GM18873 (cell line): ENCODE data around the gene ZNF17.
"Not testable (repeated sequence)": the region's sequence is repeated elsewhere in the genome, so short reads cannot be mapped to it uniquely, and the experiment has no call there.

Experiments
- ATAC-seq: cut with Tn5 transposase; IDR thresholded peaks from one replicate; pipeline ENCODE4 v1.9.1; 2021; ENCODE audit warnings: mild to moderate bottlenecking, moderate library complexity, moderate number of reproducible peaks; ENCODE audit not compliant: unreplicated experiment, low FRiP score

ZNF17 gene

GRCh38 chr19:57410877-57411671 is at the start of gene ZNF17:
Gene ZNF17, plus strand, starts transcription at chr19:57411161. Its CDS starts 2,455 bp downstream, at chr19:57413616.
- peak; percentile 92 for ATAC-seq

- no peak for ATAC-seq
Observed at GRCh38 chr19:57362419-57362818, 48.5 kb upstream of the ZNF17 start.

- ATAC-seq, result peak; percentile 87
Observed at GRCh38 chr19:57362997-57363687, 47.8 kb upstream of the ZNF17 start, which contains the start of the genes TRAPPC2B and ZNF547. Gene TRAPPC2B, plus strand, starts transcription at chr19:57363551. Its CDS starts 1,283 bp downstream, at chr19:57364834. Gene ZNF547, plus strand, starts transcription at chr19:57363551. Its CDS starts 5,005 bp downstream, at chr19:57368556.

- no peak for ATAC-seq
Observed at GRCh38 chr19:57363688-57364181, 47.2 kb upstream of the ZNF17 start.

- ATAC-seq, result no peak
Observed at GRCh38 chr19:57366776-57367175, 44.2 kb upstream of the ZNF17 start.

GRCh38 chr19:57374179-57374578 is 36.8 kb upstream of the ZNF17 start:
- ATAC-seq, result no peak

- not testable (repeated sequence) for ATAC-seq
Observed at GRCh38 chr19:57374647-57375046, 36.3 kb upstream of the ZNF17 start.

- ATAC-seq, result no peak
Observed at GRCh38 chr19:57376151-57376550, 34.8 kb upstream of the ZNF17 start.

- ATAC-seq, result no peak
Observed at GRCh38 chr19:57377498-57378146, 33.3 kb upstream of the ZNF17 start.

- no peak for ATAC-seq
Observed at GRCh38 chr19:57380923-57381322, 30.0 kb upstream of the ZNF17 start.

- no peak for ATAC-seq
Observed at GRCh38 chr19:57382806-57383488, 28.0 kb upstream of the ZNF17 start.

- no peak for ATAC-seq
Observed at GRCh38 chr19:57389194-57389729, 21.7 kb upstream of the ZNF17 start.

GRCh38 chr19:57389730-57390598 is 21.0 kb upstream of the ZNF17 start, which contains the start of gene ZNF548:
Gene ZNF548, plus strand, starts transcription at chr19:57389854. Its CDS starts 246 bp downstream, at chr19:57390100.
- ATAC-seq, result peak; percentile 92

GRCh38 chr19:57395710-57396109 is 15.3 kb upstream of the ZNF17 start:
- ATAC-seq, result no peak

GRCh38 chr19:57398868-57399267 is 12.1 kb upstream of the ZNF17 start:
- no peak for ATAC-seq

GRCh38 chr19:57403737-57404563 is 7.0 kb upstream of the ZNF17 start:
- ATAC-seq, result no peak

- ATAC-seq, result no peak
Observed at GRCh38 chr19:57406516-57407123, 4.3 kb upstream of the ZNF17 start.

GRCh38 chr19:57419439-57419838 is 8.5 kb downstream of the ZNF17 start:
- ATAC-seq, result no peak
